GM12891 (cell line): ENCODE data around the gene USP43.

Experiments
- PAX5 ChIP-seq: IDR thresholded peaks from 2 replicates; pipeline ENCODE4 v1.6.1; 2011; ENCODE audit warnings: low read length, moderate library complexity, mild to moderate bottlenecking; ENCODE audit not compliant: insufficient read depth, severe bottlenecking
- POLR2A ChIP-seq: IDR thresholded peaks from 2 replicates; pipeline ENCODE4 v1.6.1; 2011; ENCODE audit warnings: low read depth, low read length, control low read depth
- POLR2AphosphoS5 ChIP-seq: IDR thresholded peaks from 2 replicates; pipeline ENCODE4 v1.6.1; 2011; ENCODE audit warnings: low read depth, low read length, control low read depth
- SPI1 ChIP-seq: IDR thresholded peaks from 2 replicates; pipeline ENCODE4 v1.6.1; 2011; ENCODE audit warnings: low read depth, low read length, control low read depth

DNA sequence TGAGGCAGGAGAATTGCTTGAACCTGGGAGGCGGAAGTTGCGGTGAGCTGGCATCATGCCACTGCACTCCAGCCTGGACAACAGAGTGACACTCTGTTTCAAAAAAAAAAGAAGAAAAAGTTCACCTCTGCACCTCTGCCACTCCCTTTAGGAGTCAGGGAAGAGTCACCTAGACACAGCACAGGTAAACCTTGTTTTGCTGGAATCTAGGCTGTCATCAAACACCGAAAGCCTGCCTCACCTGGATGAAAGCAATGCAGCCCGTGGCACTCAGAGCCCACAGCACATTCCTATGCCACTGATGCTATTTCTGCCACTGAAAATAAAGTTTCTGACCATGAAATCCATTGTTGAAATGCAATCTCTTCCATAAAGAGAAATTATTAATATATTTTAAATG, 46.7 kb upstream of the USP43 start:
- no peak for TF ChIP-seq POLR2A
- no peak for TF ChIP-seq POLR2AphosphoS5
- no peak for TF ChIP-seq SPI1
- no peak for TF ChIP-seq PAX5
